ENCODE results near the gene R3HDM4.

R3HDM4 gene

DNA sequence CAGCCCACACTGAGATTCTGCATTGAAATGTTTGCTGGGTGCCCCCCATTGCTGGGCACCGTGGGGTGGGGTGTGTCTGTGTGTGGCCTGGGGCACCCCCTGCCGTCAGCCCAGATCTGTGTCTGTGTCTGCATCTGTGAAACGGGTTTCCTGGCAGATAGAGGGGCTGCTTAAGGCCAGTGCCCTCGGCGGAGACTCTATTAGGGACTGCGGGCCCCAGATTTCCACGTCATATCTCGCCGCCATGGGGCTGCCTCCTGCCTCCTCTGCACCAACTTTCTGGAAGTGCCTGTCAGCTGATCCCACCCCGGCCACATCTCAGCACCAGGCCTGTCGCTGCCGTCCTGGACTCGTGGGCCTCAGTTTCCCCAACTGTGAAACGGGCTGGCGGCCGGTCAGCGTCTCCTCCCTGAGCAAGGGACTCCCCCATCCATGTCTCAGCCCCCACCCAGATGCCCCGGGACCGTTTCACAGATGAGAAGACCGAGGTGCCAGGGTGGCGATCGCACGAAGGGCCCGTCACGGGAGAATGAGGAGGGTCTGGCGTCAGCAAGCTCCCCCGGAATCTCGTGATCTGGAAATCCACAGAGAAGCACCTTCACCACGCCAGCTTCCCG is 34.2 kb upstream of the R3HDM4 start:
- TF ChIP-seq, protein P1, sequence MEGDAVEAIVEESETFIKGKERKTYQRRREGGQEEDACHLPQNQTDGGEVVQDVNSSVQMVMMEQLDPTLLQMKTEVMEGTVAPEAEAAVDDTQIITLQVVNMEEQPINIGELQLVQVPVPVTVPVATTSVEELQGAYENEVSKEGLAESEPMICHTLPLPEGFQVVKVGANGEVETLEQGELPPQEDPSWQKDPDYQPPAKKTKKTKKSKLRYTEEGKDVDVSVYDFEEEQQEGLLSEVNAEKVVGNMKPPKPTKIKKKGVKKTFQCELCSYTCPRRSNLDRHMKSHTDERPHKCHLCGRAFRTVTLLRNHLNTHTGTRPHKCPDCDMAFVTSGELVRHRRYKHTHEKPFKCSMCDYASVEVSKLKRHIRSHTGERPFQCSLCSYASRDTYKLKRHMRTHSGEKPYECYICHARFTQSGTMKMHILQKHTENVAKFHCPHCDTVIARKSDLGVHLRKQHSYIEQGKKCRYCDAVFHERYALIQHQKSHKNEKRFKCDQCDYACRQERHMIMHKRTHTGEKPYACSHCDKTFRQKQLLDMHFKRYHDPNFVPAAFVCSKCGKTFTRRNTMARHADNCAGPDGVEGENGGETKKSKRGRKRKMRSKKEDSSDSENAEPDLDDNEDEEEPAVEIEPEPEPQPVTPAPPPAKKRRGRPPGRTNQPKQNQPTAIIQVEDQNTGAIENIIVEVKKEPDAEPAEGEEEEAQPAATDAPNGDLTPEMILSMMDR (IDR thresholded peaks at IDR 0.05; ENCODE audit: low read depth, low read length, missing control alignments): no peak
- DNase-seq (ENCODE audit: extremely low read depth, low read depth): no peak
- H3K4me3 ChIP-seq (replicated peaks; ENCODE audit: low read depth, low read length): no peak overlapping the region

GRCh38 chr19:945401-946252 is 32.6 kb upstream of the R3HDM4 start:
- no peak for DNase-seq (ENCODE audit: extremely low read depth, low read depth)
- no peak overlapping the region for H3K4me3 ChIP-seq (replicated peaks; ENCODE audit: low read depth, low read length)
- TF ChIP-seq, protein P1 (IDR thresholded peaks at IDR 0.05; ENCODE audit: low read depth, low read length, missing control alignments): no peak

- TF ChIP-seq, protein P1 (IDR thresholded peaks at IDR 0.05; ENCODE audit: low read depth, low read length, missing control alignments): no peak
- no peak for DNase-seq (ENCODE audit: extremely low read depth, low read depth)
- H3K4me3 ChIP-seq (replicated peaks; ENCODE audit: low read depth, low read length): no peak overlapping the region
Observed at GRCh38 chr19:944663-945241, 31.7 kb upstream of the R3HDM4 start.

DNA sequence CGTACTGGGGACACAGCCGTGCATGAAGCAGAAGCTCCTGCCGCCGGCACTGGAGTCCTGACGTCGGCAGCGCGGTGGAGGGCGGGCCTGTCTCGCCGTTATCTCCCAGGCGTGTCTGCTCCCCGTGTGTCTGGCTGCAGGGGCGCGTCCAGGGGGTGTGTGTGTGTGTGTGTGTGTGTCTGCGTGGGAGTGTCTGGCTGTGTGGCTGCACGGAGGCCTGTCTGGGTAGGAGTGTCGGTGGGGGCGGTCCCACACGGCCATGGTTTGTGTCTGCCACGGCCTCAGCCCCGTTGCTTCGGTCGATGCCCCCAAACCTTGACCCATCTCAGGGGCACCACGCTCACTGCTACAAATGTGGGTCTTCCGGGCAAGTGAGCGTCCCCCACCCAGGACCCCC is 31.1 kb upstream of the R3HDM4 start:
- H3K4me3 ChIP-seq (replicated peaks; ENCODE audit: low read depth, low read length): no peak overlapping the region
- DNase-seq (ENCODE audit: extremely low read depth, low read depth): no peak
- TF ChIP-seq, protein P1 (IDR thresholded peaks at IDR 0.05; ENCODE audit: low read depth, low read length, missing control alignments): no peak

- TF ChIP-seq, protein P1 (IDR thresholded peaks at IDR 0.05; ENCODE audit: low read depth, low read length, missing control alignments): no peak
- no peak overlapping the region for H3K4me3 ChIP-seq (replicated peaks; ENCODE audit: low read depth, low read length)
- DNase-seq (ENCODE audit: extremely low read depth, low read depth): no peak
Observed at GRCh38 chr19:943551-944170, 30.6 kb upstream of the R3HDM4 start.

DNA sequence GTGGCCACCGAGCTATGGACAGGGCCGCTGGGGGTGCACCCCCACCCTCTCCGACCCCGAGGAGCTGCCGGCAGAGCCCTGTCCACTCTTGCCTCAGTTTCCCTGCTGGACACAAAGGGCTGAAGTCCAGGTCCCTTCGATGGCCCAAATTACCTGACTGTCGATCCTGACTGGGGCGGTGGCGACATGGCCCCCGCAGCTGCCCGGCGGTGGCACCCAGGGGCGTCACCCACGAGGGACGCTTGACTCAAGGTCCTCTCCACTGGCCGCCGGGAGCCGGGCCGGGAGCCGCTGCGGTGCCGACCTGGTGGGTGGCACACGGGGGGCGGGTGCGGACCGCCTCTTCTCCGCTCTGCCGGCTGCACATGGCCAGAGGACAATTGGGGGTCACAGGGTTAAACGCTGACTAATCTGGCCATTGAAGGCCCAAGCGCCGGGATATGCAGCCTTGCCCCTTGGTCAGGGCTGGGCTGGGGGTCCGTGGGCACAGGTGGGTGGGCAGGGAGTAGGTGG is 29.2 kb upstream of the R3HDM4 start:
- TF ChIP-seq, protein P1 (IDR thresholded peaks at IDR 0.05; ENCODE audit: low read depth, low read length, missing control alignments): no peak
- no peak overlapping the region for H3K4me3 ChIP-seq (replicated peaks; ENCODE audit: low read depth, low read length)
- no peak for DNase-seq (ENCODE audit: extremely low read depth, low read depth)

Data from HFF-Myc (cell line).